ENCODE results near the gene SSTR5.

SSTR5 gene

DNA sequence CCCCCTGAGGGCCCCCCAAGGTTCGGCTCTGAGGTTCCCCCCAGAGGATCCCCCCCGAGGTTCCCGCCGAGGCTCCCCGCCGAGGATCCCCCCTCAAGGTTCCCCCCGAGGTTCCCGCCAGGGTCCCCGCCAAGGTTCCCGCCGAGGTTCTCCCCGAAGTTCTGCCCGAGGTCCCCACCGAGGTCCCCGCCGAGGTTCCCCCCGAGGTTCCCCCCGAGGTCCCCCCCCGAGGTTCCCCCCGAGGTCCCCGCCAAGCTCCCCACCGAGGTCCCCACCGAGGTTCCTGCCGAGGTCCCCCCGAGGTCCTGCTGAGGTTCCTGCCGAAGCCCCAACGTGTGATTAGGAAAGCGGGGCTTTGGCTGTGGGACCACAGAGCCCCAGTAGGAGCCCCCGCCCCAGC lies 32.2 kb upstream of the SSTR5 start:
- no peak for DNase-seq

DNA sequence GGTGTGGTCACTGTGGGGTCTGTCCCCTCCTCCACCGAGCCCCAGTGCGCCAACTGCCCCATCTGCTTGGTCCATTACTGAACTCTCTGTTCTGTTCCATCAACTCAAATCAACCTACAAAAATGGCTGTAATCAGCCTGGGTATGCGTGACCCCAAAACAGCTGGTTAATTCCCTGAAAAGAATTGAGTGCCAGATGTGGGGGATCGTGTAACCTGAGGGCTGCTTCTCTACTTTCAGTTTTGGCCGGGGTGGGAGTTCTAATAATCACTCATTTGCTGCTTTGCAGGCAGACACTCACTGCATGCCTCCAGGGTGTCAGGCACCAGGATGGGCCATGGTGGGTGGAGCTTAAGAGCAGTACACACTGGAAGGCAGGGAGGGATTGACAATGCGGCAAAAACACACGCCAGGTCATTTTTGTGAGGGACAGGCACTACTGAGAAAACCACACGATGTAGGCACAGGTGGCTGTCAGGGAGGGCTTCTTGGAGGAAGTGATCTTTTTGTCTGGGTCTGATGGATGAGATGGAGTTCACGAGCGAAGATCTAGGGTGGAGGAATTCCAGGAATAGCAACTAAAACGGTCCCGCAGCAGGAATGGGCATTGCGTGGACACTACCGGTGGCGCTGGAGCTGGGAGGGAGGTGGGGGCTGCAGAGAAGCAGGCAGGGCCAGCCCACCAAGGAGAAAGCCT lies 30.4 kb upstream of the SSTR5 start:
- DNase-seq = no peak

DNA sequence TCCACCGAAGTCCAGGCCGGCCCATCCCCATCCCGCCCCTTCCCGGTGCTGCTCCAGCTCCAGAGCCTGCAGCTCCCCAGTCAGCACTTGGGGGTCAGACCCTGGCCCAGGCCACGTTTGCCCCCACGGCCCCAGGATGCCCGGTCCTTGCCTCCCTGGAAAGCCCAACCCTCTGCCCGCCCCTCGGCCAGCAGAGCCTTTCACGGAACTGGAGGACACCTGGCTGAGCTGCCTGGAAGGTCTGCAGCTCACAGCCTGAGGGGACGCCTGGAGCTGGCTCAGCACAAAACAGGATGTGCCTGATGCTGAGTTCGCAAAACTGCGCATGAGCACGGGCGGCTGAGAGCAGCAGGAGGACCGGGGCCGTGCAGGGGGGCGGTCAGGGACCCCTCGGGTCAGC lies 29.7 kb upstream of the SSTR5 start:
- DNase-seq = no peak

DNA sequence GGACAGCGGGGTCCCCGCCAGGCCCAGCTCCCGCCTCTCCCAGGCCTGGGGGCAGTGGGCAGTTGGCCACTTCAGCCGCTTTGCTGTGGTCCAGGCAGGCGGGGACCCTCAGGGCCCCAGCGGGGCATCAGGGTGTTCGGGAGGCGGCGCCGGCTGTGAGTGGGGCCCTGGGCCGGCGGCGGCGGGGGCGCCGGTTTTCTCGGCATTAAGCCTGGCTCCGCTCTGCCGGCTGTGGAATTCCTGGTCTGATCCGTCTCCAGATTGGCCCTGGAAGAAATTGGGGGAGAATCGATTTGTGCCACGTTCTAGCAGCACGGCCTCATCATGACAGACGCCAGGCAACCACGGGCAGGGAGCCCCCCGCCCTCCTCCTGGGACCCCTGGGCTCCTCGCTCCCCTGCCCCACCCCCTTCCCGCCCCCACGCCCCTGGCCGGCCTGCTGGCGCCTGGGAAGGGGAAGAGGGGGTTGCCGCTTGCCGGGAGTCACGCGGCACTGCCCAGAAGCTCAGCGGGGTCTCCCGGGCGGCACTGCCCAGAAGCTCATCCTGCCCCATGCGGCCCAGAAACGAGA lies 28.6 kb upstream of the SSTR5 start:
- DNase-seq = no peak

DNA sequence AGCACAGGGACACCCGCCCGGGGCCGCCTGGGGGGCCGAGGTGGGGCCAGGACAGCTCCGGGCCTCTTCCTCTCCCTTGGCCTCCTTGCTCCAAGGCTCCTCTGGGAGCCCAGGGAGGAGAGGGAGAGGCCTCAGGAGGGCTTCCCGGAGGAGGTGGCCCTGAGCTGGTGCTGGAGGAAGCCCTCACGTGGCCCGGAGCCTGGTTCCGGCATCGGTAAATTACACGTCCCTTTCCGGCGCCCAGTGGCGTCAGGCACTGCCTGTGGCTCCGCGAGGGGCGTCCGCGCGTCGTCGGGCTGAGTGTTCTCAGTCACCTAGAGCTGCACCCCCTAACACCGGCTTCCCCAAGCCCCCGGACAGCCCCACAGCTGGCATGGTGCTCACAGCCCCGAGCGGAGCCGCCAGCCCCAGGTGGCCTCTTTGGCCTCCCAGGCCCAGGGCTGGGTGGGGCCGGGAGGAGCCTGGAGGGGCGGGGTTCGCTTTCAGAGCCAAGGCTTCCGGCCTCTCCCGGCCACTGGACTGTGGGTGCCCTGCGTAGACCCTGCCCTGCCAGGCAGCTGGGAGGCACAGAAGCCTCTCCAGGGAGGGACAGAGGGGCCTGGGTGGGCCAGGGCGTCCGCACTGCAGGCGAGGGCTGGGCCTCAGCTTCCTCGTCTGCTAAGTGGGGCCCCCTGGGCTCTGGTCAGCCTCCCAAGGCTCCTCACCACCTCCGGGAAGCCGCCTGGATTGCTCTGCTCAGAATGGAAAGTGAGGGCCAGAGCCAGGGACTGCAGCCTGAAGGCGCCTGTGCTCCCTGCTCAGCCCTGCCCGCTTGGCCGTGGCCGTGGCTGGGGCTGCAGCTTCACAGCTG lies 27.9 kb upstream of the SSTR5 start:
- no peak for DNase-seq

DNA sequence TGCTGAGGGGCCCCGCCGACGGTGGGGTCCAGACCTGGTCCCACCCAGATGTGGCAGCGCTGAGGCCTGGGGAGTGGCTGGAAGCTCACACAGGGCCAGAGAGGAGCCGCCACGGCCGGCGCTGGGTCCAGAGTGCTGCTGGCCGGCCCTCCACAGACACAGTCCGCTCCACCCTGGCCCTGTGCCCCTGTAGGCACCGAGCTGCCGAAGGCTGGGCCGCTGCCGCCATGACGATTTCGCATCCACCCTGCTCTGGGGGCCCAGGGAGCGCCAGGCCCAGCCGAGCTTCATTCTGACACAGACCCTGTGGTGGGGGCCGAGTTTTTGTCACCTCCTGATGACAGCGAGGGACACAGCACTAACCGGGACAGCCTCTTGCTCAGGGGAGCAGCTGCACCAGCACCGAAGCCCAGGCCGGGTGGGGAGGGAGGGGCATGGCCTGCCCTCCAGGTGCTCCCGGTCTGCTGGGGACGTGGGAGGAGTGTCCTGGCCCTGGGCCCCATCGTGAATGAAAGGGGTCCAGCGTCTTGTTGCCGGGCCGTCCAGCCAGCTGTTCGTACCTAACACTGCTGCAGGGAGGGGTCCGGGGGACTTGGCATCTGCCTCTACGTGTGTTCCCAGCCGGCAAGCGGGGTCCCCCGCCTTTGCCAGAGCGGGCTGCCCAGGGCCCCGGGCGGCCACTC lies 27.1 kb upstream of the SSTR5 start:
- DNase-seq = no peak

DNA sequence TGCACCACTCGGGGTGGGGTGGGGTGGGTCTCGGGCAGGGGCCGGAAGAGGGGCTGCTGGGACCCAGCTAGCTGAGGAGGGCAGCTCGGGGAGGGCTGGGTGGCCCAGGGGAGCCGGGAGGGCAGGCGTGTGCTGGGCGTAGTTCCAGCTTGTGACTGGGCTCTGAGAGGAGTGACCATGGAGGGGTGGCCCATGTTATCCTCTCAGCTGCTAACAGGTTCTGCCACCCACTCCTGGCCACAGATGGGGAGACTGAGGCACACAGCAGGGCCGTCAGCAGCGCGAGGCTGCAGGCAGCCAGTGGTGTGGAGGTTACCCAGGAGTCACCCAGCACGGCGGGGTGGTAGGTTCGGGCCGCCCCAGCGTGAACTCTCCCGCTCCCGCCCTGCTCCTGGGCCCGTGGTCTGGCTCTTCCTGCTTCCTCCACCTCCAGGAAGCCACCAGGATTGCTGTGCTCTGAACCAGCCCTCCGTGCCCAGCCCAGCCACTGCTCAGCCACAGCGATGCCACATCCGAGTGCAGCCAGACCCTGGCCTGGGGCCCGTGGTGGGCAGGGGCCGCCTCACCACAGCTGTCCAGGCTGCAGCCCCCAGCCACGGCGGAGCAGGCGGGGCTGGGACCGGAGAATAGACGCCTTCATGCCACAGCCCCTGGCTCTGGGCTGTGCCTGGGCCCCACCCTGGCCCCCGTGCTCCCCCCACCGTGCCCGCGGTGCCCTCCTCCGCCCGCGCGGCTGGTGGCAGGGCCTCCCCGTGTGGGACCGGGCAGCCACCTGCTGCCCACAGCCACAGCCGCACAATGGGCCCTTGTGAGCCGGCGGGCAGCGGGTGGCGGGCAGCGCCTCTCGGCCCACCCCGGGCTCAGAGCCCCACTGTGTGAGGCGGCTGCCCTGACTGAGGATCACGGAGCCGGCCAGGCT lies 26.3 kb upstream of the SSTR5 start:
- no peak for DNase-seq

DNA sequence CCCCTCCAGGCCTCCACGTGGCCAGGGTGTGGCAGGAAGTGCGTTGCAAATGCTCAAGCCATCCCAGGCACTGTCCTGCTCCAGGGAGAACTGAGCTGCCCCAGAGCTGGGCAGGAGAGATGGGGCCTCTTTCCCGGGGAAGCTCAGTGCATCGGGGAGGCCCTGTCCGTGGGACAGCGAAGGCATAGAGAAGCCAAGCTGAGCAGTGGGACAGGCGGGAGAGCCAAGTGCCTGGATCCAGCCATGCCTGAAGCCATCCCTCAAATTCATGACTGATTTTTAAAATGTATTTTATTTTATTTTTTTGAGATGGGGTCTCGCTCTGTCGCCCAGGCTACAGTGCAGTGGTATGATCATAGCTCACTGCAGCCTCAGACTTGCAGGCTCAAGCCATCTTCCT lies 25.4 kb upstream of the SSTR5 start:
- DNase-seq = no peak

DNA sequence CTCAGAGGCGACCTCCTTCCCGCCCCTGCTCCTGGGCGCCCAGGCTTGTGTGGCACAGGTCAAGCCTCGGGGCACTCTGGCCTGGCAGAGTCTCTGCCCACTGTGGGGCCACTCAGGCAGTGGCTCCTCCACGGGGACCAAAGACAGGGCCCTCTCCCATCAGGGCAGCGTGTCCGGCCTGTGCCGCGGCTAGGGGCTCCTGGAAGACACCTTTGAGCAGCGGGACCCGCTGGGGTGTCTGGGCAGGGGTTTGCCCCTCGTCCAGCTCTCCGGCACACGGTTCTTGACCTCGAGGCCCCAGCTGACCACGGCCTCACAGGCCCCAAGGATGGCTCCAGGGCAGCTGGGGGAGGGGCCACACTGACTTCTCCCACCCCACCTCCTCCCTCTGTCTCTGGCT lies 24.7 kb upstream of the SSTR5 start:
- no peak for DNase-seq

DNA sequence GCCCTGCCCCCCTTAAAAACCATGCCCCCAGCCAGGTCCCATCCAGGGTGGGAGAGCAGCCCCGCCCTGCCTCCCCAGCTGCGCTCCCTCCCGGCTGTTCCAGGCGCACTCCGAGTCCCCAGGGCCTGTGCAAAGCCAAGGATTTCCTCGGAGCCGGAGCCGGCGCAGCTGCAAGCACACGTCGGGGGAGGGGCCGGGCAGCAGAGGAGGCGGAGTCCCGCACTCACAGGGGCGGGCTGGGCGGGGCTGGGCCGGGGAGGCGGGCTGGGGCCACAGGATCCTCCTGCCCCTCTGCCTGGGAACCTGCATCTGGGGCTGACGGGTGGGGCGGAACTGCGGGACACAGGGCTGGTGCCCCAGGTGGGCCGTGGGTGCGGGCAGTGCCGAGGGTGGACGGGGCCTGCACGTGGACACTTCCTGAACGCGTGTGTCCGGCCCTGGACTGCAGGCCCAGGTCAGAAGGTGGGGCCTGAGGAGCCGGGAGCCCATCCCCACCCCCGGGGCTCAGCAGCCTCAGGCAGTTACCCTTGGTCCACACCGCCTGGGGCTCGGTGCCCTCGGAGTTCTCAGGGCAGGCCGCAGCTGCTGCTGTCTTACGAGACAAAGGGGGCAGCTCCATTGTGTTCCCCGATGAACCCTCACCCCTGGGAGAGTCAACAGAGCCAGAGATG lies 24.0 kb upstream of the SSTR5 start:
- DNase-seq = no peak

DNA sequence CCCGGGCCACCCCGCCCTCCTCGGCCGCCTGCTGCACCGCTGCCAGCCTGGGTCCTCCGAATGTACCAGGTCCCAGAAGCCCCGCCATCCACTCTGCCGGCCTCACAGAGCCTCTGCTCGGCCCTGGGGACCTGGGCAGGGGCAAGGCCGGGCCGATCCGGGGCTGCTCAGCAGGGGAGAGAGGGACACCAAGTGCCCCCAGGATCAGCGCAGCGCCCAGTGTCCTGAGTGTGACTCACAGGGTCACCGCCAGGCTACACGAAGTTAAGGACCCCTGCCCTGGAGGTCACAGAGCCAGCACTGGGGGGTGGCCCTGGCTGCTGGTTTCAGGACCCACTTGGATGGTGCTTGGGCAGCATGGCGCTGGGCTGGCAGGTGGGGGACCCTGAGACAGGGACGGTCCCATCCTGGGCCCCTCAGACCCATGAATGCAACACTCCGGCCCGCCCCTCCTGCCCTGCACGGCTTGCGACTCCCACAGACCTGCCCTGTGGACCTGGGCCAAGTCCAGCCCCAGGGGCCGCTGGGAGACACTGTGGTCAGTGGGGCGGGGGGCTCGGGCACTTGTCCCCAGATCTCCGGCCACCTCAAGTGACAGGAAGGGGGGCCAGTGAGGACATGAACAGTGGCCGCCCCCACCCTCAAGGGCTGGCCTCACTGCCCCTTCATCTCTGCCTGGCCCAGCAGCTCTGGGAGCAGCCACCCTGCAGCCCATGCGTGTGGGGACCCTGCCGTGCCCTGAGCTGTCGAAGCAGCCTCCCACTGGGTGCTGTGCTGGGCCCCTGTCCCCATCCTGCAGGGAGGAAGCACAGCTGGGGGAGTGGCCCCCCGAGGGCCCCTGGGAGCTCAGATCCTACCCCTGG lies 23.2 kb upstream of the SSTR5 start:
- no peak for DNase-seq

DNA sequence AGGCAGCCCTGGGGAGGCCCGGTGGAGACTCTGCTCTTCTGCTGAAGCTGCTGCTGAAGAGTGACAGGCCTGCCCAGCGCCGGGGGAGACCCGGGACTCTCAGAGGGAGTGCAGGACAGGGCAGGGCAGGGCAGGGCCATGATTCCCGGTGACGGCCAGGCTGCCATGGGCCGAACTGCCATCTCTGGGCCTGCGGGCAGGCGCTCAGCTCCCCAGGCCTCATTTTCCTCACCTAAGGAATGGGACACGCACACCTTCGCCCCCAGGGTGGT lies 22.6 kb upstream of the SSTR5 start:
- no peak for DNase-seq

DNA sequence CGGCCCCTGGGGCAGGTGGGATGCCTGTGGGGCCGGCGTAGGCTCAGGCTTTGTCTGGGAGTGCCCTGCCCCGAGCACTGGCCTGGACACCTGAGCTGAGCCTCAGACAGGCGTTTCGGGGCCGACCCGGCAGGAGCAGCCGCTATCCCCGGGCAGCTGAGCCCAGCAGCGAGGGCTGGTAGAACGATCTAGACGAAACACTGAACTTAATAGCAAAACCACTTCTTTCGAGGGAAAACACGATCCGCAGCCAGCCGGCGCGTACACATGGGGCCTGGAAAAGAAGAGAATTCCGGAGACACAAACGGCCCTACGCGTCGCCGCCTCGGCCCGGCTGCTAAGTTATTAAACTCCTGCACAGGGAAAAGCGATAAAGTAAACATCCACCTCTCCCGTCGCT lies 22.0 kb upstream of the SSTR5 start:
- no peak for DNase-seq

DNA sequence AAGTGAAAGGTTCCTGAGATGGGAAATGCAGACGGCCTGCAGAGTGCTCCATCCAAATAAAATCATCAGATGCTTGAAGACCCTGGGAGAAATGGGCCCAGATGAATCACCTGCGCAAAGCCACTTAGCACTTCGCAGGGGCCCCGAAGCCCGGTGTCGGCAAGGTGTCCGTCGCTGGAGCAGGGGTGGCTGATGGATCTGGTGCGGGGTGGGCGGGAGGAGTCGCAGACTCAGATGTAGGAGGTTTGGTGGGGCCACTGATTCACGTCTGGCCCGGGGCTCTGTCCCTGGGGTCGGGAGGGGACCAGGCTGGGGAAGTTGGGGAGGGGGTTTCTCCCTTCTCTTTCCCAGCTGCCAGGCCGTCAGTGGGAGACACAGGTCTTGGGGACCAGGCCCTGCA lies 21.6 kb upstream of the SSTR5 start:
- no peak for DNase-seq

DNA sequence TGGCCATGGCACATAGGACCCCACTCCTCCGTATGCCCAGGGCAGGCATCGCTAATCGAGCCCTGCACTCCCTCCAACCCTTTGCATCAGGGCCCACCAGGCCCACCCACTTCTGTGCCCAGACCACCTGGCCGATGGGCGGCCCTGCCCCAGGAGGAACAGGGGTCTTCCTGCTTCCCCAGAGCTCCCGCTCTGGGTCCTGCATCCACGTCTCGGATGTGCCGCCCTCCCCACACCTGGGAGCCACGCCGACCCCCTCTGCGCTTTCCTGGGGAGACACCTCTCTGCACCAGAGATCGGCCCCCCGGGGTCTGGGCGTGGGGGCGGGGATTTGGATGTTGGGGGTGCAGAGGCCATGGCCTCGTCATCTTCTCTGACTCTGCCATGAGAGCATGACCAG lies 21.1 kb upstream of the SSTR5 start:
- no peak for DNase-seq

DNA sequence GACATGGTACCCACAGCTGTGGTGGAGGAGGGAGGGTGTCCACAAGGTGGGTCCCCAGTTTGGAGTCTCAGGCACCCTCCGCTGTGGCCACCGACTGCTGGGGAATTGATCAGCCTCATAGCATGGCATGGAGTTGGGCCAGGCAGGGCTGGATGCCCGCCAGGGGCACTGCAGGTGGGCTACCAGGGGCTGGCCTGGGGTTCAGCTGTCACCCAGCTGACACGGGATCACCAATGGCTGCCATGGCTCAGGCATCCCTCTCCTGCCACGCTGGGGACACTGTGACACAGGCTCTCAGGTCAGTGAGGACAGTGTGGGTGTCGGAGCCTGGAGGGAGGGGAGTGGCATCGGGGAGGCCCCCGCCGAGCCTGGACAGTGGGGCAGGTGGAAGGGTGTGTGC lies 19.8 kb upstream of the SSTR5 start:
- DNase-seq = no peak

DNA sequence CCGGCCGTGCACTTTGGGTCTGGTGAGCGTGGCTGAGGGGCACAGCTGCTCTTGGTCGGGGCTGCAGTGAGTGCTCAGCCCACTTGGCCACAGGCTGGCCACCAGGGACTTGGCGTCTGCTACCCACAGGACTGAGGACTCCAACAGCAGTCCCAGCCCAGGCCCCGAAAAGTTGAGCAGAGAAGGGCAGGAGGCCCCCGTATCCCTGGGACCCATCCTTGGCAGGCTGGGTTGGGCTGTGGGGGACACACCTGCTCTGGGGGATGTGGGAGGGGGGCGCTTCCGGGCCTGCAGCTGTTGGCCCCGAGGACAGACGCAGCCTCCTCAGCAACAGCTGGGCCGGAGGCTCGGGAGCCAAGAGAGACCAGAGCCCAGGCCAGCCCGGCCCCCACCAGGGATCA lies 19.4 kb upstream of the SSTR5 start:
- no peak for DNase-seq

DNA sequence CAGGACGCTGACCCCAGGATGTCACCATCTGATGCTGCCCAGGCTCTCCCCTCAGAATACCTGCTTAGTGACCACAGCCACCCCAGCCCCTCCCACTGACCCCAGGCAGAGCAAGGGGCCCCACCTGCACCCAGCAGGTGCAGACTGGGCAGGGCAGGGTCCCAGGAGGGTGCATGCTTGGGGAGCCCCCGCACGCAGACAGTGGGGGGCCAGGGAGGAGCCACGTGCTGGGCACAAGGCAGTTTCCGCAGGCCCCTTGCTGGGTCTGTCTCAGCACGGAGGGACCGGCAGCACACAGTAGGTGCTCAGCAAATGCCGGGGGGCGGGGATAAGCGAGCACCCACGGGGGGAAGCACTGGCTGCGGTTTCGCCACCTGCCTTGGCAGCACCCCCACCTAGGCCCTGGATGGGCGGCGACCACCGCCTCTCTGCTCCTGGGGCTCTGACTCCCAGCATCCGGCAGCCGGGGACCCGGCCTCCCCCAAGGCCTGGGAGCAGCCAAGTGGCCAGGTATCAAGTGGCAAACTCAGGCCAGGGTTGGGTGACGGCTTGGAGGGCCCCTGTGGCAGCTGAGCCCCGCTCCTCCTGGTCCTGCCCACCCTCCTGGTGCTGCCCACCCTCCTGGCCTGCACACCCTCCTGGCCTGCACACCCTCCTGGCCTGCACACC lies 18.7 kb upstream of the SSTR5 start:
- DNase-seq = no peak

DNA sequence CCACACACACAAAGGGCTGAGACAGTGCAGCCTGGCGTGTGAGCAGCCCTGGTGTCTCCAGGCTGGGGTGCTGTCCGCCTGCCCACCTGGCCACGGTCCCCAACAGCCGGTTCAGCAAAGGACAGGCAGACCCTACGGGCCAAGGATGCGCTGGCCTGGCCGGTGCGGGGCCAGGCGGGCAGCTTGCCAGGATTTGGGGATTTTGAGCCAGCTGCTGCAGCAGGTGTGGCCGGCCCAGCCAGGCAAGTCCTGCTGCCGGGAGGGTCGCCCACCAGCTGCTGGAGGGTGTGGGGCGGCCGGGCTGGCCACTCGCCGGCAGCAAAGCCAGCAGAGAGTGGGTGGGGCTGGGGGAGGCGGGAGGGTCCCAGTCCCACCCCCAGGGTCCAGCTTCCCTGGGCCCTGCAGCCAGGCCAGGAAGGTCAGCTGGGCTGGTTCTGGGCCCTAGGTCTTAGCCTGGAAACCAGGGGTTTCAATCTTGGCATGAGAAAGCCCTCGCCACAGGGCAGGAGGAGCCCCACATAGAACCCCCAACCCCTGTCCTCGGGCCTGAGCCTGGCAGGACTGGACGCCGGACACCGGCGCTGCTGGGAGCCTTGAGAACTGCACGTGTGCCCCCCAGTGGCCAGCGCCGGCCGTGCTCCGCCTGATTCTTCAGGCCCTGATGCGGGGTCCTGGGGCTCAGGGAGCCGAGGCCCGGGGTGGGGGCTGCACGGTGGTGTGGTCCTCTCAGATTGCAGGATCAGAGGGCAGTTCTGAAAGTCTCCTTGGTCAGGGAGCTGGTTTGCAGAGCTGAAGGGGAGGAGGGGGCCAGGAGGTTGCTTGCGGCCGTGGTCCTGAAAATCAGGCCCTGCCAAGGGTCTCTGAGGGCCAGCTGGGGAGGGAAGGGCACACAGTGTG lies 17.6 kb upstream of the SSTR5 start:
- no peak for DNase-seq

DNA sequence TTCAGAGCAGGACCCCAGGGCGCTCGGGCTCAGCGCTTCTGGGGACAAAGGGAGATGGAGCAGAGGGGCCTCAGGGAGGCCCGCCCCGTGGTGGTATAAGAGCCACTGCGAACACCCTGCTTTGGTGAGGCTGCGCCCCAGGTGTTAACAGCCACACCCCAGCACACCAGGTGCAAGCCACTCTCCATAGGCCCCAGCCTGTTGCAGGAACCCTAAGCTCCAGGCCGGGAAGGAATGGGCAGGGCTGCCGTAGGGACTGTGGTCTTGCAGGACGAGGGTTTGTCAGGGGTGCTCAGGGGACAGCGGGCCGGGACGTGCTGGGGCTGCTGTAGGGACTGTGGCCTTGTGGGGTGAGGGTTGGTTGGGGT lies 17.0 kb upstream of the SSTR5 start:
- no peak for DNase-seq
